Activated CD4-positive, alpha-beta T cell treated with anti-CD3 and anti-CD28 coated beads, Interleukin-2, Interleukin-6, amounts not matched to agents 100 ng/mL and 50 ng/mL, durations not matched to agents 16 hours and 8 hours (primary cell): ENCODE data around the gene ADK.

Experiments used
- DNase-seq: peaks from one replicate; pipeline ENCODE4 v3.0.0-alpha.2; 2020

The ADK gene

GRCh38 chr10:74755273-74755672, 604.3 kb downstream of the ADK start:
- no peak for DNase-seq
